ENCODE results near the gene TNS3. TPM values are rescaled to one million over a fixed set of nuclear protein-coding genes. Genes with fewer than 3 reads are reported as not detected.
A peak's percentile ranks its signal among the peaks of the same experiment; 100 is the strongest.

Gene TNS3
- total RNA-seq, 4 donors from 2014 or later = 6.6 to 16.0 (median 9.6) TPM

- intact Hi-C loops (cut with DNase I) = loop anchor here (10.0 kb wide), 1 partner anchor 1344 kb away; no protein-coding TSS in a partner anchor
- H3K27me3 ChIP-seq = no peaks in the 10 kb centered on the region
- TF ChIP-seq POLR2A (IDR thresholded peaks at IDR 0.05) = no peak
- no peak for TF ChIP-seq CTCF (IDR thresholded peaks at IDR 0.05)
- WGBS, 2 donors = 83 to 100% methylated on average over 2 of the region's 2 CpGs
- no peaks in the 10 kb centered on the region for H3K36me3 ChIP-seq
- H3K4me1 ChIP-seq = peaks cover 0 to 18% (median 8%) of the 10 kb centered on the region in 3 donors
- DNase-seq = no peak
- no peak overlapping the region for H3K4me3 ChIP-seq
- peak overlapping the region in 2 of 4 donors; percentile 2 to 10 for H3K27ac ChIP-seq
- no peaks in the 10 kb centered on the region for H3K9me3 ChIP-seq
Observed at GRCh38 chr7:47258798-47259197, 323.1 kb downstream of the TNS3 start.

GRCh38 chr7:47256016-47256415, 325.9 kb downstream of the TNS3 start:
- TF ChIP-seq CTCF (IDR thresholded peaks at IDR 0.05) = no peak
- peaks cover 0 to 23% (median 14%) of the 10 kb centered on the region in 3 donors for H3K4me1 ChIP-seq
- H3K27me3 ChIP-seq = no peaks in the 10 kb centered on the region
- H3K36me3 ChIP-seq = no peaks in the 10 kb centered on the region
- no peak for DNase-seq
- intact Hi-C loops (cut with DNase I) = loop anchor here (10.0 kb wide), 1 partner anchor 1341 kb away; no protein-coding TSS in a partner anchor
- H3K9me3 ChIP-seq = no peaks in the 10 kb centered on the region
- WGBS, 2 donors = 27 to 52% methylated on average over 3 to 4 of the region's 4 CpGs
- no peak overlapping the region for H3K4me3 ChIP-seq
- H3K27ac ChIP-seq = no peak overlapping the region

GRCh38 chr7:47255441-47255840, 326.5 kb downstream of the TNS3 start:
- Histone ChIP-seq H3K27me3 (no peaks in the 10 kb centered on the region), H3K27ac (no peak overlapping the region), H3K4me1 (peaks cover 0 to 23% (median 14%) of the 10 kb centered on the region in 3 donors), H3K36me3 (no peaks in the 10 kb centered on the region), H3K4me3 (no peak overlapping the region), H3K9me3 (no peaks in the 10 kb centered on the region)
- intact Hi-C loops (cut with DNase I) = loop anchor here (10.0 kb wide), 1 partner anchor 1341 kb away; no protein-coding TSS in a partner anchor
- WGBS, 2 donors = 72 to 90% methylated on average over 3 of the region's 3 CpGs
- no peak for DNase-seq
- TF ChIP-seq CTCF (IDR thresholded peaks at IDR 0.05) (no peak), POLR2A (IDR thresholded peaks at IDR 0.05) (no peak)

GRCh38 chr7:47255007-47255406, 326.9 kb downstream of the TNS3 start:
- Histone ChIP-seq H3K27me3 (no peaks in the 10 kb centered on the region), H3K36me3 (no peaks in the 10 kb centered on the region), H3K9me3 (no peaks in the 10 kb centered on the region), H3K4me3 (no peak overlapping the region), H3K27ac (peak overlapping the region in 2 of 4 donors; percentile 86), H3K4me1 (peaks cover 0 to 23% (median 14%) of the 10 kb centered on the region in 3 donors)
- no peak for TF ChIP-seq POLR2A (IDR thresholded peaks at IDR 0.05)
- TF ChIP-seq CTCF (IDR thresholded peaks at IDR 0.05) = no peak
- 71 to 87% methylated on average over 5 to 6 of the region's 7 CpGs for WGBS, 2 donors
- no peak for DNase-seq
- intact Hi-C loops (cut with DNase I) = loop anchor here (10.0 kb wide), 1 partner anchor 1340 kb away; no protein-coding TSS in a partner anchor

- intact Hi-C loops (cut with DNase I) = loop anchor here (10.0 kb wide), 1 partner anchor 1340 kb away; no protein-coding TSS in a partner anchor
- Histone ChIP-seq H3K36me3 (no peaks in the 10 kb centered on the region), H3K9me3 (no peaks in the 10 kb centered on the region), H3K27me3 (no peaks in the 10 kb centered on the region), H3K4me1 (peaks cover 0 to 23% (median 14%) of the 10 kb centered on the region in 3 donors), H3K27ac (peak overlapping the region; percentile 62 to 86 (median 86)), H3K4me3 (peak overlapping the region; percentile 35 to 78 (median 54))
- peak; percentile 83 to 94 (median 92) for TF ChIP-seq CTCF (IDR thresholded peaks at IDR 0.05)
- peak in 1 of 4 donors; percentile 29 for TF ChIP-seq POLR2A (IDR thresholded peaks at IDR 0.05)
- no peak for DNase-seq
- 11 to 13% methylated on average over 4 to 6 of the region's 64 CpGs for WGBS, 2 donors
Observed at GRCh38 chr7:47254081-47254977, 327.6 kb downstream of the TNS3 start.
